Adrenal gland (tissue), 5 donors: ENCODE measurements around the gene THEM5.

ENCODE experiments used
- CTCF ChIP-seq, 6 experiments: fragments of 450-650 bp in 4 of 6; fragments of 200-600 bp in 2 of 6; sonication (generic) in 1 of 6; IDR thresholded peaks; 1 replicate in 5 of 6; 2 replicates in 1 of 6; pipeline versions ENCODE4 v1.5.1 to v1.8.0; 2016 to 2021; ENCODE audit warnings: antibody characterized with exemption in 6 of 6, mild to moderate bottlenecking in 2 of 6, moderate library complexity in 1 of 6
- POLR2A ChIP-seq, 2 donors: fragments of 450-650 bp; IDR thresholded peaks; one replicate each; pipeline ENCODE4 v1.6.1; 2017; ENCODE audit warnings: antibody characterized with exemption in 2 of 2, mild to moderate bottlenecking in 2 of 2, moderate library complexity in 1 of 2
- donor health status: DM: no; HTN: no; CAD: no.

- TF ChIP-seq CTCF (IDR thresholded peaks at IDR 0.05) (no peak), POLR2A (IDR thresholded peaks at IDR 0.05) (no peak)
Measured at GRCh38 chr1:151803915-151804314, 49.6 kb downstream of the THEM5 start.
